HS-27A (cell line): Measurements from ENCODE around the gene SUPT6H.

Source experiments
- DNase-seq: peaks from one replicate; pipeline ENCODE4 v3.0.0-alpha.2; 2012; ENCODE audit warnings: low read depth, missing footprints

The SUPT6H gene

DNA sequence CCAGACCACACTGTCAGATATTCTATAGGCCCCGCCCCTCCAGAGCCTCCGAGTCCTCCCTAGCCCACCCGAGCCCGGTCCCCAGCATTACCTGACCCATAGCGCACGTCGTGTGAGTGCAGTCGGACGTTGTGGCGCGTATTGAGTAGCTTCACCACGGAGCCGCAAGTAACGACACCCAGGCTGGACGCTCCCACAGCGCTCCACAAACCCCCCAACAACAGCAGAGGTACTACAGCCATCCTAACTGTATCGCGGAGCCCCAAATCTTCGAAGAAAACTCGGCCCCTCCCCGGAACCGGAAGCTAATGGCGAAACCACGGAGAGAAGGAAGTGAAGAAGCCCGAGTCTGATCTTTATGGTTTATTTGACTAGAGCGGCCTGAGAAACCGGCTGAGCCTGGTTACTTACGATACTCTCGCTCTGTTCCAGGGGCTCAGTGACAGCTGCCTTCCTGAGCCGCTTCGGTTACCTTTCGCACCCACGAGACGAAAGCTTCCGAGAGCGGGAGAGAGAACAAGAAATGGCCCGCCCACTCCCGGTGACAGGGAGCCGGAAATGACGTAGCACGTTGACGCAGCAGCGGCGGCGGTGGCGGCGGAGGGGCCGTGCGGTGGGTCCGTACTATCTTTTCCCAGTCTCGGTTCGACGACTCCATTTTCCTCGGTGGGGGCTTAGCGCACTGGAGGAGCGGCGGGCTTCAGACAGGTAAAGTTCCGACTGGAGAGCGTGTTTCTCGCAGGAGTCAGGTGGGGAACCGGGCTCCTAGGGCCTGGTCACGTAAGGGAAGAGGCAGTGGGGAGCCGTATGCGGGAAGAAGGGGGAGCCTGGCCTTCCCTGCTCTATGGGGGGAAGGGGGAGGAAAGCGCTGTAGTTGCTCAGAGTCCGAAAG is at the start of gene SUPT6H, which contains the start of gene SDF2:
Gene SUPT6H (plus strand): TSS at position 571 of the 892 bp plus-strand sequence. CDS start 11,197 bp downstream, outside the sequence.
Gene SDF2 (minus strand): TSS at position 272 of the 892 bp plus-strand sequence. CDS start 30 bp downstream, at position 242.
- peak; percentile 54 for DNase-seq

GRCh38 chr17:28612531-28612930 is 49.5 kb upstream of the SUPT6H start:
- DNase-seq, result no peak

- DNase-seq, result no peak
Measured at GRCh38 chr17:28612936-28613872, 48.8 kb upstream of the SUPT6H start.

- DNase-seq, result no peak
Measured at GRCh38 chr17:28613931-28614381, 48.0 kb upstream of the SUPT6H start, which contains the start of gene RSKR. Gene RSKR (minus strand): TSS chr17:28614185. CDS start chr17:28614161, 24 bp downstream.

GRCh38 chr17:28615260-28615940 is 46.6 kb upstream of the SUPT6H start:
- DNase-seq, result no peak

DNA sequence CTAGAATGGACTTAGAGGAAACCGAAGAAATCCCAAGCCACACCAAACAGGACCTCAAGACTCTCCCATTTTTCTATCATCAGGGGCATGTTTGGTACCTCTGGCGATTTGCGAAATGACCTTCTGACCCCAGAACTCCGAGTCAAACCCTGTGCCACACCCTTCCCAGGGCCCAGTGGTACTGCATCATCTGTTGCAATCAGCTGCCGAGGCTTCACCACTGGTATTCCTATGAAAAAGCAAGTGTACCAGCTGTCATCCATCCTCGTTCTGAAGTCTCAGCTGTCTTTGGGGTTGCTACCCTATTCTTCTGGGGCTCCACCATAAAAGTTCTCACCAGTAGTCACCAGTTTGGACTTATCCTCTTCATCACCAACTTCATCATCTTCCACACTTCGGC is 45.7 kb upstream of the SUPT6H start:
- DNase-seq, result no peak

GRCh38 chr17:28618464-28618863 is 43.5 kb upstream of the SUPT6H start:
- no peak for DNase-seq

DNA sequence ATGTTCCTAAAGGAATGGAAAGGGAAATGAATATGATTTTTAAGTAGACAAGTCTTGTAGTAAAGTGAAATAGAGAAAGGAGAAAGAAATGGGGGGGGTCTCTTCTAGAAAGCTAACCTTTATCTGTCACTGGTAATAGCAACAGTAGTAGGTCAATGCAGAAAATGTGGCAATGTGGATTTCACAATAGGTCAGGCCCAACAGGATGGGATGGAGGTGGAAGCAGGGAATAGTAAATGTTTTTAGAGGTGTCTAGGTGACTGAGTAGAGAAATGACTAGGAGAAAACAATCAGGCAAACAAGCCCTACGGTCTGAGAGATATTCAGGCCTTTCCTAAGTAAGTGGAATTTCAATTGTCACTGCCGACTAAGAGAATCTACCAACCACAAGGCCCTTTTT is 42.0 kb upstream of the SUPT6H start:
- DNase-seq, result no peak

GRCh38 chr17:28622186-28622585 is 39.8 kb upstream of the SUPT6H start:
- DNase-seq, result no peak

- no peak for DNase-seq
Measured at GRCh38 chr17:28623696-28624095, 38.3 kb upstream of the SUPT6H start.

DNA sequence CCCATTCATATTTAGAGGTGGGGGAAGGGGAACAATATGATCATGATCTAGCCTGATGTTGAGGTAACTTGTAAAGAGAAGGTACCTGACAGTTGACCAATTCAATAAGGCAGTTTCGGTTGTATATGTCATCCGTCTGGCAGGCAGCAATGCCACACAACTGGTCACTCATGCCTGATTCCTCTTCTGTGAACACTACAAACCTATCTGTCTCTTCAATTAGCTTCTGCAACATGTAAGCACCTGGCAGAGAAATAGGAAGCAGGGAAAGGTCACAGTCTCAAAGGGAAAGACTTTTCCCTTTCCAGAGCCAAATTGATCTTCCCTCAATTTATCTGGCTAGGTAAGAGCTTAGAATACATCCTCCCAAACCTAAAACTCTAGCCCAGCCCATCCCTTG is 37.9 kb upstream of the SUPT6H start:
- no peak for DNase-seq

- DNase-seq, result no peak
Measured at GRCh38 chr17:28626818-28627217, 35.2 kb upstream of the SUPT6H start.

DNA sequence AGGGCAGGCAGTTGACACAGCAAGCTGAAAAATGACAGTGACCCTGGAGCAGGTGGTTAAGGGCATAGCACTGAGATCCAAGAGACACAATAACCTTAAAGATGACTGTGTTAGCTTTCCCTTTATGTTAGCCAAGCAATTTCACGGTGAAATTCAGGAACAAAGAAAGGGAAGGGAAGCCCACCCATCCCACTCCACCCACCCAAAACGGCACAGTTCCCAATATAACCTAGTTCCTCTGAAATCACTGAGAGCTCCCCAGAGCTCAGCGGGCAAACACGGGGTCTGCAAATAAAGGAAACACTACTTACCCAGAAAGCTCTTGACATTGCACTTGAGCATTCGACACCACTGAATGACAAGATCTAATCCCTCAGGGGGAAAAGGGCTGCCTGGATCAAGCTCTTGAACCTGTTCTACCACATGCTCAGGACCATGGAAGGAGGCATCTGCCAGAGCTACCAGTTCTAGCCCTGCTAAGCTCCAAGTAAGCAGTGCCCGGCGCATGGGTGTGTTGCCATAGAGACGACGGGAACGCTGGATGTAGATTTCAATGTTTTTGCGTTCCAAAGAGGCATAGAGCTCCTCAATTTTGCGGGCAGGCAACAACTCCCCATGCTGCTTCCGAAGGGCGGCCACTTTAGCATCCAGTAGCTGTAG is 27.7 kb upstream of the SUPT6H start:
- DNase-seq, result no peak

DNA sequence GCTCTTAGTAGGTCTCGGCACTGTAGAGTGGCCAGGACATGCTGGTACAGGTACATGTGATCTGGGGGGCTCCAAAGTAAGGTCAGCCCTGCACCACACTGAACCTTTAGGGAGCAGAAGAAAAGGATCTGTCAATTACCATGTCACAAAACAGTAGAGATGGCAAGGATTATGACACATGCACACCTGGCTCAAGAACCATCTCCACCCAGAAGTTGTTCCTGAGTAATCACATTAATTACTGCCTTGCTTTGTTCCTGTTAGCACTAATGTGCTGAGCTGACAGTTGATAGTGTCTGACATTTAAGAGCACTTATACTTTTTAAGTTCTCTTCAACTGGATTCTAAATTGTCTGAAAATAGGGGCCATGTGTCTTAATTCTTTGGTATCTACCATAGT is 26.5 kb upstream of the SUPT6H start:
- DNase-seq, result no peak

- no peak for DNase-seq
Measured at GRCh38 chr17:28641579-28641978, 20.4 kb upstream of the SUPT6H start.

GRCh38 chr17:28643983-28644786 is 17.8 kb upstream of the SUPT6H start:
- DNase-seq, result no peak

- DNase-seq, result peak; percentile 57
Measured at GRCh38 chr17:28644787-28645575, 17.0 kb upstream of the SUPT6H start, which contains the start of gene BLTP2. Gene BLTP2 (minus strand): TSS chr17:28645158. CDS start chr17:28645056, 102 bp downstream.

DNA sequence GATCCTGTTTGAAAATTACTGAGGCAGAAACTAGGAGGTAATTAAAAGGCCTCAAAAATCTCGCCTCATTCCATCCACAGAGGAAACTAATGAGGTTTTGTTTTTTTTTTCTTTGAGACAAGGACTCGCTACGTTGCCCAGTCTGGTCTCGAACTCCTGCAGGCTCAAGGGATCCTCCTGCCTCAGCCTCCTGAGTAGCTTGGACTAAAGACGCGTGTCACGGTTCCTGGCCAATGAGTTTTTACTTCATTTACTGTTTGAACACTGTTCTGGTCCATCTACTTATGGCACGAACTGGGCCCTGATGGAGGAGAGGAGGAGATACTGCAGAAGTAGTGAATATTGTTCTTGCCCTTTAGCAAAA is 16.4 kb upstream of the SUPT6H start:
- DNase-seq, result no peak

GRCh38 chr17:28646039-28646754 is 15.8 kb upstream of the SUPT6H start:
- DNase-seq, result no peak
